Neural progenitor cell (in vitro differentiated cells): Measurements from ENCODE around the gene CEMIP2. TPM values are rescaled to one million over a fixed set of nuclear protein-coding genes. Genes with fewer than 3 reads are reported as not detected.

Experiments
- DNase-seq: peaks from one replicate; pipeline ENCODE4 v3.0.0-alpha.2; 2016; ENCODE audit warnings: low spot score
- H2AFZ ChIP-seq: fragments of 200-600 bp; sonication (generic); replicated peaks from 2 replicates; pipeline ENCODE4 v1.6.1; 2016; ENCODE audit warnings: antibody characterized with exemption
- H3F3A ChIP-seq: fragments of 200-600 bp; sonication (generic); 2 replicates; pipeline ENCODE4 v1.6.1; 2016; ENCODE audit warnings: antibody characterized with exemption, low read depth
- H3K27ac ChIP-seq: fragments of 200-600 bp; sonication (generic); 2 replicates; pipeline ENCODE4 v1.5.1; 2016; ENCODE audit warnings: mild to moderate bottlenecking
- H3K27me3 ChIP-seq: fragments of 200-600 bp; sonication (generic); 2 replicates; pipeline ENCODE4 v1.6.1; 2016; ENCODE audit warnings: mild to moderate bottlenecking, moderate library complexity
- H3K36me3 ChIP-seq: fragments of 200-600 bp; sonication (generic); 2 replicates; pipeline ENCODE4 v1.5.1; 2016
- H3K4me1 ChIP-seq: fragments of 200-600 bp; sonication (generic); 2 replicates; pipeline ENCODE4 v1.6.1; 2016; ENCODE audit warnings: mixed run types
- H3K4me2 ChIP-seq: fragments of 200-600 bp; sonication (generic); 2 replicates; pipeline ENCODE4 v1.6.1; 2016
- H3K4me3 ChIP-seq: fragments of 200-600 bp; sonication (generic); 2 replicates; pipeline ENCODE4 v1.5.1; 2016
- H3K79me2 ChIP-seq: fragments of 200-600 bp; sonication (generic); 2 replicates; pipeline ENCODE4 v1.6.1; 2016; ENCODE audit warnings: low read depth
- H3K9ac ChIP-seq: fragments of 200-600 bp; sonication (generic); 2 replicates; pipeline ENCODE4 v1.6.1; 2016
- H3K9me3 ChIP-seq: fragments of 200-600 bp; sonication (generic); 2 replicates; pipeline ENCODE4 v1.5.1; 2016; ENCODE audit warnings: low read depth
- H4K20me1 ChIP-seq: fragments of 200-600 bp; sonication (generic); 2 replicates; pipeline ENCODE4 v1.6.1; 2016; ENCODE audit warnings: low read depth
- H3K27ac Mint-ChIP-seq: 3 replicates; pipeline ENCODE4 v1.8.0; 2021; ENCODE audit warnings: mixed read lengths
- H3K27me3 Mint-ChIP-seq: 2 replicates; pipeline ENCODE4 v1.8.0; 2022; ENCODE audit warnings: low read depth, mild to moderate bottlenecking, inconsistent platforms, moderate library complexity, mixed read lengths; ENCODE audit not compliant: insufficient read depth
- H3K36me3 Mint-ChIP-seq: 3 replicates; pipeline ENCODE4 v1.8.0; 2021; ENCODE audit warnings: mixed read lengths
- H3K4me1 Mint-ChIP-seq: 3 replicates; pipeline ENCODE4 v1.8.0; 2021; ENCODE audit warnings: mixed read lengths
- H3K4me3 Mint-ChIP-seq: 3 replicates; pipeline ENCODE4 v1.8.0; 2021; ENCODE audit warnings: mild to moderate bottlenecking, moderate library complexity, mixed read lengths
- H3K9me3 Mint-ChIP-seq: 3 replicates; pipeline ENCODE4 v1.8.0; 2020; ENCODE audit warnings: mixed read lengths
- EZH2 ChIP-seq: fragments of 200-600 bp; sonication (generic); IDR thresholded peaks from 2 replicates; pipeline ENCODE4 v1.6.1; 2017; ENCODE audit warnings: antibody characterized with exemption, mild to moderate bottlenecking, moderate library complexity
- EZH2phosphoT487 ChIP-seq: fragments of 200-600 bp; sonication (generic); IDR thresholded peaks from 2 replicates; pipeline ENCODE4 v1.6.1; 2017; ENCODE audit warnings: antibody characterized with exemption
- total RNA-seq: library from RNA; depleted of rRNA; stranded (reverse); fragments of >200 nt; gene quantifications from 2 replicates; pipeline ENCODE4 v1.2.3, GENCODE V29; 2015; ENCODE audit warnings: low replicate concordance
- TF ChIP-seq, protein P1 (sequence below): fragments of 200-600 bp; sonication (generic); IDR thresholded peaks from 2 replicates; pipeline ENCODE4 v1.5.1; 2017; ENCODE audit warnings: antibody characterized with exemption, mild to moderate bottlenecking

CEMIP2 gene
- total RNA-seq, 1 donor from 2014 or later, result 218 TPM

GRCh38 chr9:71685988-71686387, 82.3 kb downstream of the CEMIP2 start:
- H3K27ac Mint-ChIP-seq, result no peak overlapping the region
- peaks cover 15% of the 10 kb centered on the region for H3K4me1 ChIP-seq
- H4K20me1 ChIP-seq, result peaks cover 36% of the 10 kb centered on the region
- H3K4me2 ChIP-seq, result no peak overlapping the region
- peaks cover 21% of the 10 kb centered on the region for H3K79me2 ChIP-seq
- no peak for DNase-seq
- H3K9ac ChIP-seq, result no peak overlapping the region
- peaks cover 62% of the 10 kb centered on the region for H3F3A ChIP-seq
- H3K4me3 ChIP-seq, result no peak overlapping the region
- no peaks in the 10 kb centered on the region for H3K27me3 ChIP-seq
- peaks cover 51% of the 10 kb centered on the region for H3K36me3 Mint-ChIP-seq
- no peaks in the 10 kb centered on the region for H3K9me3 ChIP-seq
- H3K9me3 Mint-ChIP-seq, result no peaks in the 10 kb centered on the region
- H3K36me3 ChIP-seq, result peaks cover 14% of the 10 kb centered on the region
- H3K27me3 Mint-ChIP-seq, result no peaks in the 10 kb centered on the region
- H2AFZ ChIP-seq, result no peak overlapping the region
- no peak overlapping the region for H3K27ac ChIP-seq
- no peak overlapping the region for H3K4me3 Mint-ChIP-seq
- no peak for TF ChIP-seq EZH2phosphoT487
- TF ChIP-seq, protein P1, sequence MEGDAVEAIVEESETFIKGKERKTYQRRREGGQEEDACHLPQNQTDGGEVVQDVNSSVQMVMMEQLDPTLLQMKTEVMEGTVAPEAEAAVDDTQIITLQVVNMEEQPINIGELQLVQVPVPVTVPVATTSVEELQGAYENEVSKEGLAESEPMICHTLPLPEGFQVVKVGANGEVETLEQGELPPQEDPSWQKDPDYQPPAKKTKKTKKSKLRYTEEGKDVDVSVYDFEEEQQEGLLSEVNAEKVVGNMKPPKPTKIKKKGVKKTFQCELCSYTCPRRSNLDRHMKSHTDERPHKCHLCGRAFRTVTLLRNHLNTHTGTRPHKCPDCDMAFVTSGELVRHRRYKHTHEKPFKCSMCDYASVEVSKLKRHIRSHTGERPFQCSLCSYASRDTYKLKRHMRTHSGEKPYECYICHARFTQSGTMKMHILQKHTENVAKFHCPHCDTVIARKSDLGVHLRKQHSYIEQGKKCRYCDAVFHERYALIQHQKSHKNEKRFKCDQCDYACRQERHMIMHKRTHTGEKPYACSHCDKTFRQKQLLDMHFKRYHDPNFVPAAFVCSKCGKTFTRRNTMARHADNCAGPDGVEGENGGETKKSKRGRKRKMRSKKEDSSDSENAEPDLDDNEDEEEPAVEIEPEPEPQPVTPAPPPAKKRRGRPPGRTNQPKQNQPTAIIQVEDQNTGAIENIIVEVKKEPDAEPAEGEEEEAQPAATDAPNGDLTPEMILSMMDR, result no peak
- no peak for TF ChIP-seq EZH2
- peaks cover 37% of the 10 kb centered on the region for H3K4me1 Mint-ChIP-seq

- Mint-ChIP-seq H3K36me3 (peaks cover 47% of the 10 kb centered on the region), H3K4me3 (no peak overlapping the region), H3K27ac (peak overlapping the region; percentile 61), H3K4me1 (peaks cover 37% of the 10 kb centered on the region), H3K9me3 (no peaks in the 10 kb centered on the region), H3K27me3 (no peaks in the 10 kb centered on the region)
- Histone ChIP-seq H2AFZ (no peak overlapping the region), H4K20me1 (peaks cover 36% of the 10 kb centered on the region), H3K9ac (no peak overlapping the region), H3K27me3 (no peaks in the 10 kb centered on the region), H3K27ac (no peak overlapping the region), H3K79me2 (peaks cover 18% of the 10 kb centered on the region), H3F3A (peaks cover 61% of the 10 kb centered on the region), H3K4me3 (no peak overlapping the region), H3K9me3 (no peaks in the 10 kb centered on the region), H3K4me1 (peaks cover 15% of the 10 kb centered on the region), H3K4me2 (no peak overlapping the region), H3K36me3 (peaks cover 14% of the 10 kb centered on the region)
- no peak for TF ChIP-seq EZH2
- TF ChIP-seq, protein P1, result no peak
- TF ChIP-seq EZH2phosphoT487, result no peak
- DNase-seq, result no peak
These were observed 82.9 kb downstream of the CEMIP2 start for GRCh38 chr9:71685394-71685793.

DNA sequence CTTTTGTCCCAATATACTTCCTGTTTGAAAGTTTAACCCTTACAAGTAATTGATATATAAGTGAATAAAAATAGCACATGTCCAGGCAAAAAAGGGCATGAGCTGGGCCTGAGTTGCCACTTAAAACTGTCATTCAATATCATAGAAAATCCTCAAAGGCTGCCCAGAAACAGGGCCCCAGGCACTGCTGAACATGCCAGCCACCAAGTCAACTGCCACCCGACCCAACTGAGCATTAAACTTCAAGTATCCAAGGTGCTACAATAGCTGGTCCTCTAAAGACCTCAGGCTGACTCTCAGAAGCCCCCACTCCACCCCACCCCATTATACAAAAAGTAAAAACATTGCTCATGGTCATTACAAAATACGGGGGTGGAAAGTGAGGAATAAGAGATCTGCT, 83.7 kb downstream of the CEMIP2 start:
- H3K27me3 Mint-ChIP-seq, result peaks cover 3% of the 10 kb centered on the region
- H3K36me3 ChIP-seq, result peaks cover 14% of the 10 kb centered on the region
- H4K20me1 ChIP-seq, result peaks cover 36% of the 10 kb centered on the region
- TF ChIP-seq EZH2phosphoT487 (no peak), EZH2 (no peak)
- TF ChIP-seq, protein P1, result no peak
- H3K4me1 ChIP-seq, result peaks cover 15% of the 10 kb centered on the region
- no peaks in the 10 kb centered on the region for H3K27me3 ChIP-seq
- H3K27ac Mint-ChIP-seq, result no peak overlapping the region
- H3K4me3 Mint-ChIP-seq, result no peak overlapping the region
- H3K9ac ChIP-seq, result no peak overlapping the region
- peaks cover 14% of the 10 kb centered on the region for H3K79me2 ChIP-seq
- H3K4me3 ChIP-seq, result no peak overlapping the region
- no peak overlapping the region for H2AFZ ChIP-seq
- no peak for DNase-seq
- H3K4me1 Mint-ChIP-seq, result peaks cover 37% of the 10 kb centered on the region
- peak overlapping the region; percentile 35 for H3K27ac ChIP-seq
- peaks cover 61% of the 10 kb centered on the region for H3F3A ChIP-seq
- no peaks in the 10 kb centered on the region for H3K9me3 Mint-ChIP-seq
- H3K4me2 ChIP-seq, result no peak overlapping the region
- H3K36me3 Mint-ChIP-seq, result peaks cover 44% of the 10 kb centered on the region
- H3K9me3 ChIP-seq, result no peaks in the 10 kb centered on the region
